ENCODE results near the gene NEDD9. TPM values are rescaled to one million over a fixed set of nuclear protein-coding genes. Genes with fewer than 3 reads are reported as not detected.

Gene NEDD9
- total and polyA plus RNA-seq, 2 of the 13 experiments (the other 11 are each of a cell fraction or from before 2014, with no cell fraction given): 27.1 to 389 TPM

- H3K27me3 ChIP-seq (ENCODE audit: control insufficient read depth in 1 of 2, insufficient read depth in 2 of 2, low read length in 2 of 2): no peaks in the 10 kb centered on the region
- ChIA-PET CTCF (ENCODE audit: low intra/inter-chr PET ratio, low total read pairs) (no interaction called here), POLR2A (no interaction called here)
- no peak for ATAC-seq
- 58% methylated on average over 1 of the region's 1 CpG for WGBS (ENCODE audit: low lambda C conversion rate)
- H3K4me3 ChIP-seq (replicated peaks in 1 of 3; ENCODE audit: insufficient read depth in 1 of 3, low read depth in 2 of 3, low read length in 3 of 3): no peak overlapping the region
- no peaks in the 10 kb centered on the region for H4K20me1 ChIP-seq (ENCODE audit: insufficient read depth, low read length)
- peaks cover 30% of the 10 kb centered on the region for H3K4me1 ChIP-seq (ENCODE audit: insufficient read depth, low read length)
- no peak overlapping the region for H3K4me2 ChIP-seq (ENCODE audit: low read depth, low read length)
- in situ Hi-C loops (cut with HindIII; ENCODE audit: extremely low pct_ligation_motif_present, low pct_unique_long_range_greater_than_20kb): no loop called here
- no peak overlapping the region for H3K9ac ChIP-seq (ENCODE audit: insufficient read depth, low read depth, low read length)
- BruUV-seq (replicated peaks): no TSS peak
- intact Hi-C loops (cut with micrococcal nuclease; ENCODE audit: unreplicated experiment): no loop called here
- DNase-seq (ENCODE audit: low spot score): no peak
- H3K79me2 ChIP-seq (ENCODE audit: insufficient read depth, low read length): no peaks in the 10 kb centered on the region
- no peaks in the 10 kb centered on the region for H3K36me3 ChIP-seq (replicated peaks in 1 of 2; ENCODE audit: control insufficient read depth in 1 of 2, insufficient read depth in 2 of 2, low read length in 2 of 2)
- H3K27ac ChIP-seq (ENCODE audit: extremely low read length, insufficient read depth, low read length): no peak overlapping the region
- no peaks in the 10 kb centered on the region for H3K9me3 ChIP-seq (ENCODE audit: low read length)
- FAIRE-seq: no peak
- no peak for TF ChIP-seq TRIM22 (IDR thresholded peaks at IDR 0.05)
- H2AFZ ChIP-seq (ENCODE audit: low read length): no peak overlapping the region
Observed at GRCh38 chr6:11160199-11160598, 72.3 kb downstream of the NEDD9 start.

GRCh38 chr6:11155589-11155988, 76.9 kb downstream of the NEDD9 start:
- FAIRE-seq: no peak
- Histone ChIP-seq H3K9ac (ENCODE audit: insufficient read depth, low read depth, low read length) (no peak overlapping the region), H3K36me3 (replicated peaks in 1 of 2; ENCODE audit: control insufficient read depth in 1 of 2, insufficient read depth in 2 of 2, low read length in 2 of 2) (no peaks in the 10 kb centered on the region), H3K27me3 (ENCODE audit: control insufficient read depth in 1 of 2, insufficient read depth in 2 of 2, low read length in 2 of 2) (no peaks in the 10 kb centered on the region), H3K4me3 (replicated peaks in 1 of 3; ENCODE audit: insufficient read depth in 1 of 3, low read depth in 2 of 3, low read length in 3 of 3) (no peak overlapping the region), H3K79me2 (ENCODE audit: insufficient read depth, low read length) (no peaks in the 10 kb centered on the region), H3K27ac (ENCODE audit: extremely low read length, insufficient read depth, low read length) (no peak overlapping the region), H3K4me2 (ENCODE audit: low read depth, low read length) (no peak overlapping the region), H4K20me1 (ENCODE audit: insufficient read depth, low read length) (no peaks in the 10 kb centered on the region), H2AFZ (ENCODE audit: low read length) (no peak overlapping the region), H3K9me3 (ENCODE audit: low read length) (no peaks in the 10 kb centered on the region), H3K4me1 (ENCODE audit: insufficient read depth, low read length) (no peaks in the 10 kb centered on the region)
- POLR2A ChIA-PET: no interaction called here
- ATAC-seq: no peak
- no TSS peak for BruUV-seq (replicated peaks)
- in situ Hi-C loops (cut with HindIII; ENCODE audit: extremely low pct_ligation_motif_present, low pct_unique_long_range_greater_than_20kb): no loop called here
- intact Hi-C loops (cut with micrococcal nuclease; ENCODE audit: unreplicated experiment): no loop called here
- DNase-seq (ENCODE audit: low spot score): no peak
- CTCF ChIA-PET (ENCODE audit: low intra/inter-chr PET ratio, low total read pairs): no interaction called here
- TF ChIP-seq ZNF513 (CRISPR knock-in tag; conservative IDR thresholded peaks at IDR 0.05) (no peak), ZNF335 (CRISPR knock-in tag; IDR thresholded peaks at IDR 0.05) (no peak), TFDP2 (CRISPR knock-in tag; IDR thresholded peaks at IDR 0.05) (no peak), ZNF740 (CRISPR knock-in tag; IDR thresholded peaks at IDR 0.05) (no peak), FOSL2 (CRISPR knock-in tag; IDR thresholded peaks at IDR 0.05) (no peak), REST (IDR thresholded peaks at IDR 0.05; ENCODE audit: borderline replicate concordance in 1 of 2, low read depth in 1 of 2, low read length in 2 of 2) (no peak), ZNF274 (CRISPR knock-in tag; IDR thresholded peaks at IDR 0.05) (no peak), ZNF652 (CRISPR knock-in tag; IDR thresholded peaks at IDR 0.05; ENCODE audit: borderline replicate concordance, low read depth) (no peak), ZMYM4 (CRISPR knock-in tag; IDR thresholded peaks at IDR 0.05) (no peak), ZNF841 (CRISPR knock-in tag; IDR thresholded peaks at IDR 0.05; ENCODE audit: borderline replicate concordance) (no peak)

All from HepG2 (cell line).